ENCODE results near the gene EIF4E2.

Gene EIF4E2

GRCh38 chr2:232578626-232579025, 28.1 kb downstream of the EIF4E2 start:
- TF ChIP-seq GATA2 (IDR thresholded peaks at IDR 0.05; ENCODE audit: low read depth, low read length) (no peak), GATA3 (IDR thresholded peaks at IDR 0.05; ENCODE audit: low read depth, low read length) (no peak)

GRCh38 chr2:232580648-232580981, 30.1 kb downstream of the EIF4E2 start:
- TF ChIP-seq GATA3 (IDR thresholded peaks at IDR 0.05; ENCODE audit: low read depth, low read length) (no peak), GATA2 (IDR thresholded peaks at IDR 0.05; ENCODE audit: low read depth, low read length) (no peak)

- TF ChIP-seq GATA2 (IDR thresholded peaks at IDR 0.05; ENCODE audit: low read depth, low read length) (no peak), GATA3 (IDR thresholded peaks at IDR 0.05; ENCODE audit: low read depth, low read length) (no peak)
These were observed 31.2 kb downstream of the EIF4E2 start for GRCh38 chr2:232581725-232582124.

- TF ChIP-seq GATA2 (IDR thresholded peaks at IDR 0.05; ENCODE audit: low read depth, low read length), result no peak
These were observed 33.7 kb downstream of the EIF4E2 start for GRCh38 chr2:232584238-232584637.

- TF ChIP-seq GATA2 (IDR thresholded peaks at IDR 0.05; ENCODE audit: low read depth, low read length) (no peak), GATA3 (IDR thresholded peaks at IDR 0.05; ENCODE audit: low read depth, low read length) (no peak)
These were observed 36.5 kb downstream of the EIF4E2 start for GRCh38 chr2:232586943-232587505.

GRCh38 chr2:232587512-232587911, 37.0 kb downstream of the EIF4E2 start:
- no peak for TF ChIP-seq GATA3 (IDR thresholded peaks at IDR 0.05; ENCODE audit: low read depth, low read length)
- no peak for TF ChIP-seq GATA2 (IDR thresholded peaks at IDR 0.05; ENCODE audit: low read depth, low read length)

GRCh38 chr2:232588031-232588430, 37.5 kb downstream of the EIF4E2 start:
- TF ChIP-seq GATA3 (IDR thresholded peaks at IDR 0.05; ENCODE audit: low read depth, low read length) (no peak), GATA2 (IDR thresholded peaks at IDR 0.05; ENCODE audit: low read depth, low read length) (no peak)

GRCh38 chr2:232588680-232589585, 38.4 kb downstream of the EIF4E2 start:
- TF ChIP-seq GATA3 (IDR thresholded peaks at IDR 0.05; ENCODE audit: low read depth, low read length) (no peak), GATA2 (IDR thresholded peaks at IDR 0.05; ENCODE audit: low read depth, low read length) (no peak)

- no peak for TF ChIP-seq GATA2 (IDR thresholded peaks at IDR 0.05; ENCODE audit: low read depth, low read length)
- no peak for TF ChIP-seq GATA3 (IDR thresholded peaks at IDR 0.05; ENCODE audit: low read depth, low read length)
These were observed 42.4 kb downstream of the EIF4E2 start for GRCh38 chr2:232592772-232593395.

- TF ChIP-seq GATA2 (IDR thresholded peaks at IDR 0.05; ENCODE audit: low read depth, low read length), result no peak
- no peak for TF ChIP-seq GATA3 (IDR thresholded peaks at IDR 0.05; ENCODE audit: low read depth, low read length)
These were observed 43.5 kb downstream of the EIF4E2 start for GRCh38 chr2:232593982-232594381.

GRCh38 chr2:232597362-232598079, 47.0 kb downstream of the EIF4E2 start:
- TF ChIP-seq GATA2 (IDR thresholded peaks at IDR 0.05; ENCODE audit: low read depth, low read length) (no peak), GATA3 (IDR thresholded peaks at IDR 0.05; ENCODE audit: low read depth, low read length) (no peak)

GRCh38 chr2:232598293-232598692, 47.8 kb downstream of the EIF4E2 start:
- TF ChIP-seq GATA2 (IDR thresholded peaks at IDR 0.05; ENCODE audit: low read depth, low read length), result no peak
- no peak for TF ChIP-seq GATA3 (IDR thresholded peaks at IDR 0.05; ENCODE audit: low read depth, low read length)

- TF ChIP-seq GATA3 (IDR thresholded peaks at IDR 0.05; ENCODE audit: low read depth, low read length), result no peak
- TF ChIP-seq GATA2 (IDR thresholded peaks at IDR 0.05; ENCODE audit: low read depth, low read length), result no peak
These were observed 49.7 kb downstream of the EIF4E2 start for GRCh38 chr2:232600053-232600773.

- TF ChIP-seq GATA3 (IDR thresholded peaks at IDR 0.05; ENCODE audit: low read depth, low read length) (no peak), GATA2 (IDR thresholded peaks at IDR 0.05; ENCODE audit: low read depth, low read length) (no peak)
These were observed 52.8 kb downstream of the EIF4E2 start for GRCh38 chr2:232603283-232603682.
